Endothelial cell of umbilical vein (primary cell): ENCODE data around the gene THBS3. TPM values are rescaled to one million over a fixed set of nuclear protein-coding genes. Genes with fewer than 3 reads are reported as not detected.

Source experiments
- BruUV-seq: library from RNA; stranded (reverse); fragments of 400-500 nt; replicated peaks from 2 replicates; lab custom pipeline; 2021; lab: Mats Ljungman, UMichigan
- CTCF ChIA-PET: fragments of 300-600, 350-600 bp; sonication (Branson Sonifier 250); formaldehyde crosslinking; loops from one replicate; lab custom pipeline; 2021; ENCODE audit warnings: antibody characterized with exemption, inconsistent platforms; lab: Charles Lee
- POLR2A ChIA-PET: fragments of 300-600, 350-600 bp; sonication (Branson Sonifier 250); formaldehyde crosslinking; loops from one replicate; lab custom pipeline; 2021; ENCODE audit warnings: antibody characterized with exemption, inconsistent platforms; lab: Charles Lee
- DNase-seq: peaks from one replicate; pipeline ENCODE4 v3.0.0-alpha.2; 2011; ENCODE audit warnings: low read depth, low spot score
- FAIRE-seq: peaks from 2 replicates; lab custom pipeline; 2011; peaks lifted over from hg19 to GRCh38; lab: Jason Lieb, UNC
- H2AFZ ChIP-seq: 2 replicates; pipeline ENCODE4 v1.6.0; 2012; ENCODE audit warnings: low read depth, low read length, control low read depth, inconsistent platforms
- H3K27ac ChIP-seq: 2 replicates; pipeline ENCODE4 v1.5.1; 2011; ENCODE audit warnings: low read depth, mild to moderate bottlenecking, control low read depth, low read length, moderate library complexity; ENCODE audit not compliant: insufficient read depth
- H3K27me3 ChIP-seq, 2 experiments: 2 replicates each; pipeline versions ENCODE4 v1.6.0 to v1.6.1; 2011; ENCODE audit warnings: low read length in 2 of 2, mixed read lengths in 1 of 2; ENCODE audit not compliant: control insufficient read depth in 2 of 2, insufficient read depth in 2 of 2
- H3K36me3 ChIP-seq, 2 experiments: 2 replicates in 1 of 2; 3 replicates in 1 of 2; pipeline ENCODE4 v1.5.1; 2011; ENCODE audit warnings: low read length in 2 of 2, mild to moderate bottlenecking in 1 of 2, moderate library complexity in 1 of 2; ENCODE audit not compliant: control insufficient read depth in 2 of 2, insufficient read depth in 2 of 2; ENCODE audit errors: extremely low read depth in 1 of 2
- H3K4me1 ChIP-seq: 3 replicates; pipeline ENCODE4 v1.5.1; 2011; ENCODE audit warnings: mild to moderate bottlenecking, low read length; ENCODE audit not compliant: control insufficient read depth, insufficient read depth; ENCODE audit errors: extremely low read depth
- H3K4me2 ChIP-seq: 2 replicates; pipeline ENCODE4 v1.6.1; 2011; ENCODE audit warnings: low read length, control low read depth, mixed read lengths; ENCODE audit not compliant: insufficient read depth
- H3K4me3 ChIP-seq, 3 experiments: fragments of 200-600 bp in 1 of 3; sonication (generic), shearing (Covaris generic) in 1 of 3; replicated peaks in 1 of 3; 2 replicates each; pipeline ENCODE4 v1.5.1; 2011 to 2016; ENCODE audit warnings: control low read depth in 3 of 3, low read length in 3 of 3, mild to moderate bottlenecking in 2 of 3, inconsistent platforms in 1 of 3, low read depth in 1 of 3, moderate library complexity in 1 of 3; ENCODE audit not compliant: insufficient read depth in 1 of 3
- H3K79me2 ChIP-seq: 2 replicates; pipeline ENCODE4 v1.6.0; 2012; ENCODE audit warnings: low read length, inconsistent platforms; ENCODE audit not compliant: control insufficient read depth, insufficient read depth
- H3K9ac ChIP-seq: replicated peaks from 2 replicates; pipeline ENCODE3; 2011; ENCODE audit warnings: low read length, control low read depth; ENCODE audit not compliant: insufficient read depth; ENCODE audit errors: extremely low read depth
- H3K9me1 ChIP-seq: replicated peaks from 3 replicates; pipeline ENCODE4 v1.6.0; 2011; ENCODE audit warnings: mild to moderate bottlenecking, low read length; ENCODE audit not compliant: control insufficient read depth, insufficient read depth; ENCODE audit errors: extremely low read depth
- H3K9me3 ChIP-seq: replicated peaks from 2 replicates; pipeline ENCODE4 v1.5.1; 2012; ENCODE audit warnings: low read length, inconsistent platforms; ENCODE audit not compliant: control insufficient read depth, insufficient read depth
- H4K20me1 ChIP-seq: replicated peaks from 2 replicates; pipeline ENCODE3; 2011; ENCODE audit warnings: mild to moderate bottlenecking, low read length; ENCODE audit not compliant: control insufficient read depth, insufficient read depth; ENCODE audit errors: extremely low read depth
- CTCF ChIP-seq, 2 donors: IDR thresholded peaks; 1 replicate in 1 of 2; 2 replicates in 1 of 2; pipeline ENCODE4 v1.5.1; 2011; ENCODE audit warnings: low read length in 2 of 2, mild to moderate bottlenecking in 2 of 2, moderate library complexity in 2 of 2, control low read depth in 1 of 2, inconsistent platforms in 1 of 2, low read depth in 1 of 2; ENCODE audit not compliant: insufficient read depth in 1 of 2; ENCODE audit errors: extremely low read depth in 1 of 2
- EZH2 ChIP-seq: IDR thresholded peaks from 2 replicates; pipeline ENCODE4 v1.6.1; 2012; ENCODE audit warnings: borderline replicate concordance, low read depth, mild to moderate bottlenecking, moderate library complexity, low read length, inconsistent platforms; ENCODE audit not compliant: severe bottlenecking
- FOS ChIP-seq: IDR thresholded peaks from 2 replicates; pipeline ENCODE4 v1.6.1; 2011; ENCODE audit warnings: mild to moderate bottlenecking, low read length, moderate library complexity, borderline replicate concordance; ENCODE audit not compliant: insufficient read depth
- GATA2 ChIP-seq: IDR thresholded peaks from 2 replicates; pipeline ENCODE4 v1.7.0; 2011; ENCODE audit warnings: low read depth, mild to moderate bottlenecking, moderate library complexity, mixed read lengths, low read length; ENCODE audit not compliant: insufficient read length, insufficient read depth
- JUN ChIP-seq: IDR thresholded peaks from 2 replicates; pipeline ENCODE4 v1.6.1; 2011; ENCODE audit warnings: borderline replicate concordance, low read depth; ENCODE audit not compliant: insufficient read length, insufficient read depth
- MAX ChIP-seq: IDR thresholded peaks from 2 replicates; pipeline ENCODE4 v1.6.1; 2011; ENCODE audit not compliant: insufficient read depth, insufficient read length
- MYC ChIP-seq: IDR thresholded peaks from one replicate; pipeline ENCODE4 v1.6.1; 2011; ENCODE audit warnings: mild to moderate bottlenecking, low read depth, low read length
- POLR2A ChIP-seq: IDR thresholded peaks from 2 replicates; pipeline ENCODE4 v1.6.1; 2012; ENCODE audit warnings: low read depth, mild to moderate bottlenecking, control low read depth, low read length
- POLR2AphosphoS5 ChIP-seq: IDR thresholded peaks from 2 replicates; pipeline ENCODE4 v1.6.1; 2012; ENCODE audit warnings: low read depth, mild to moderate bottlenecking, control low read depth, low read length, moderate library complexity; ENCODE audit not compliant: insufficient read depth
- dilution Hi-C: fragments of 300-500 bp; cut with MboI; formaldehyde crosslinking; loops from one replicate; pipeline ENCODE4 v1.15.0; 2019; ENCODE audit warnings: low sequenced_read_pairs; ENCODE audit not compliant: extremely low pct_ligation_motif_present
- intact Hi-C: fragments of 100-400 bp; cut with micrococcal nuclease; formaldehyde crosslinking; loops from one replicate; pipeline ENCODE4 v1.10.0; 2022
- polyA plus RNA-seq, 4 experiments: library from polyadenylated mRNA; depleted of rRNA in 3 of 4; stranded (reverse) in 3 of 4; unstranded in 1 of 4; fragments of >200 nt; gene quantifications; 2 replicates each; pipeline versions ENCODE4 v1.2.1 to v1.2.3, GENCODE V29; 2011 to 2012; ENCODE audit warnings: missing spikeins in 1 of 4
- total RNA-seq: library from RNA; stranded (reverse); gene quantifications from 2 replicates; pipeline ENCODE4 v1.2.3, GENCODE V29; 2021

THBS3 gene
- total and polyA plus RNA-seq, 2 donors (not counting 3 experiments of a cell fraction or from before 2014, with no cell fraction given), result 23.6 to 25.7 TPM

- no peak overlapping the region for H3K9ac ChIP-seq
- no peaks in the 10 kb centered on the region for H3K27me3 ChIP-seq
- no peak overlapping the region for H3K4me3 ChIP-seq
- intact Hi-C loops, result no loop called here
- no peak overlapping the region for H3K4me2 ChIP-seq
- CTCF ChIA-PET, result interaction anchor here (1.5 to 1.6 kb wide), 2 partner anchors 15 to 23 kb away, joined by 3 to 4 read pairs; no protein-coding TSS in a partner anchor
- dilution Hi-C loops, result no loop called here
- POLR2A ChIA-PET, result no interaction called here
- DNase-seq (no peak), FAIRE-seq (no peak)
- peaks cover 4% of the 10 kb centered on the region for H3K4me1 ChIP-seq
- no peaks in the 10 kb centered on the region for H3K9me3 ChIP-seq
- TF ChIP-seq MYC, result no peak
- TF ChIP-seq JUN, result no peak
- no peak for TF ChIP-seq CTCF (IDR thresholded peaks at IDR 0.05; ENCODE audit: extremely low read depth in 1 of 2, insufficient read depth in 1 of 2, low read depth in 1 of 2, low read length in 2 of 2)
- TF ChIP-seq EZH2, result no peak
- TF ChIP-seq POLR2A, result no peak
- no peak for TF ChIP-seq GATA2
- TF ChIP-seq FOS, result no peak
- no peak for TF ChIP-seq MAX
- TF ChIP-seq POLR2AphosphoS5, result no peak
- no peak overlapping the region for H3K27ac ChIP-seq
- no TSS peak for BruUV-seq
- no peak overlapping the region for H2AFZ ChIP-seq
- no peaks in the 10 kb centered on the region for H3K9me1 ChIP-seq
- peaks cover 0 to 2% of the 10 kb centered on the region in 2 experiments for H3K36me3 ChIP-seq
- no peaks in the 10 kb centered on the region for H4K20me1 ChIP-seq
- H3K79me2 ChIP-seq, result no peaks in the 10 kb centered on the region
Measured at GRCh38 chr1:155202198-155202597, 5.5 kb downstream of the THBS3 start.
